GM13976 (cell line): ENCODE measurements around the gene AQP12B.

Experiments used
- DNase-seq: peaks from one replicate; pipeline ENCODE4 v3.0.0; 2012; ENCODE audit warnings: low spot score
- in situ Hi-C: fragments of 300-500 bp; cut with MboI; formaldehyde crosslinking; loops from one replicate; pipeline ENCODE4 v1.12.0; 2022; ENCODE audit warnings: low sequenced_read_pairs, mixed read lengths, inconsistent platforms; ENCODE audit not compliant: unreplicated experiment
- TF ChIP-seq, protein P1 (sequence below): IDR thresholded peaks from 2 replicates; pipeline ENCODE4 v1.5.1; 2012; ENCODE audit warnings: borderline replicate concordance, mild to moderate bottlenecking; ENCODE audit not compliant: insufficient read depth; ENCODE audit errors: extremely low read depth, missing control alignments, control extremely low read depth

AQP12B gene

DNA sequence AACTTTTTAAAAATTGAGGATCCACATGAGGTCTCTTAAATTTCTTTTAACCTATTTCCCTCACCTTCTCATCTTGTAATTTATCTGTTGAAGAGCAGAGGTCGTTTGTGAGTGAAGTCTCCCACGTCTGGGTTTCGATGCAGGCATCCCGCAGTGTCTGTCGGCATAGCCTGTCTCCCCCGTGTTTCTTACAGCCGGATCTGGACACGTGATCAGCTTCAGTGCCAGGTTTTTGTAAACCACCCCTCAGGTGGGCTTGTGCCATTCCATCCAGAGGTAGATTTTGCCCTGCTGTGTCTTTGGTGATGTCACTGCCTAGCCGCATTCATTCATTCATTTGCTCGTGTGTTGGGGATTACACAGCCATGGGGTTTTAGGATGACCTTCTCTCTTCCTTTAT, 25.1 kb upstream of the AQP12B start:
- DNase-seq = no peak
- in situ Hi-C loops = loop anchor here (25.0 kb wide), 1 partner anchor 196 kb away; no protein-coding TSS in a partner anchor
- TF ChIP-seq, protein P1, sequence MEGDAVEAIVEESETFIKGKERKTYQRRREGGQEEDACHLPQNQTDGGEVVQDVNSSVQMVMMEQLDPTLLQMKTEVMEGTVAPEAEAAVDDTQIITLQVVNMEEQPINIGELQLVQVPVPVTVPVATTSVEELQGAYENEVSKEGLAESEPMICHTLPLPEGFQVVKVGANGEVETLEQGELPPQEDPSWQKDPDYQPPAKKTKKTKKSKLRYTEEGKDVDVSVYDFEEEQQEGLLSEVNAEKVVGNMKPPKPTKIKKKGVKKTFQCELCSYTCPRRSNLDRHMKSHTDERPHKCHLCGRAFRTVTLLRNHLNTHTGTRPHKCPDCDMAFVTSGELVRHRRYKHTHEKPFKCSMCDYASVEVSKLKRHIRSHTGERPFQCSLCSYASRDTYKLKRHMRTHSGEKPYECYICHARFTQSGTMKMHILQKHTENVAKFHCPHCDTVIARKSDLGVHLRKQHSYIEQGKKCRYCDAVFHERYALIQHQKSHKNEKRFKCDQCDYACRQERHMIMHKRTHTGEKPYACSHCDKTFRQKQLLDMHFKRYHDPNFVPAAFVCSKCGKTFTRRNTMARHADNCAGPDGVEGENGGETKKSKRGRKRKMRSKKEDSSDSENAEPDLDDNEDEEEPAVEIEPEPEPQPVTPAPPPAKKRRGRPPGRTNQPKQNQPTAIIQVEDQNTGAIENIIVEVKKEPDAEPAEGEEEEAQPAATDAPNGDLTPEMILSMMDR = no peak

GRCh38 chr2:240707043-240707756, 24.5 kb upstream of the AQP12B start:
- TF ChIP-seq, protein P1 = no peak
- no peak for DNase-seq
- in situ Hi-C loops = loop anchor here (25.0 kb wide), 1 partner anchor 195 kb away; no protein-coding TSS in a partner anchor

GRCh38 chr2:240705204-240705791, 22.6 kb upstream of the AQP12B start:
- in situ Hi-C loops = loop anchor here (25.0 kb wide), 1 partner anchor 193 kb away; no protein-coding TSS in a partner anchor
- TF ChIP-seq, protein P1 = no peak
- no peak for DNase-seq

DNA sequence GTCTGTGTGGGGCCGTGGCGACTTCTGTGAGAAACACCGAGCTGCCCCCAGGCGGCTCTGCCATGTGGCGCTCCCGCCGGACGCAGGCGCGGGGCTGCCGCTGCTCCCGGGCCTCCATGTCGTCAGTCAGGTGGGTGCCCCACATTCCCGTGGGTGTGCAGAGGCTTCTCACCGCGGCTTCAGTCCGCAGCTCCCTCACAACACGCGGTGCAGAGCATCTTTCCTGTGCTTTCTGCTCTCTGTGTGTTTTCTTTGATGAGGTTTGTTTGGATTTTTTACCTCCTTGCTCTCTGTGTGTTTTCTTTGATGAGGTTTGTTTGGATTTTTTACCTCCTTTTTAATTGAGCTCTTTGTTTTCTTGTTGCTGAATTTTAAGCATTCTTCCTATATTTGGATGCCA, 22.0 kb upstream of the AQP12B start:
- TF ChIP-seq, protein P1 = no peak
- no peak for DNase-seq
- in situ Hi-C loops = loop anchor here (25.0 kb wide), 1 partner anchor 192 kb away; no protein-coding TSS in a partner anchor

DNA sequence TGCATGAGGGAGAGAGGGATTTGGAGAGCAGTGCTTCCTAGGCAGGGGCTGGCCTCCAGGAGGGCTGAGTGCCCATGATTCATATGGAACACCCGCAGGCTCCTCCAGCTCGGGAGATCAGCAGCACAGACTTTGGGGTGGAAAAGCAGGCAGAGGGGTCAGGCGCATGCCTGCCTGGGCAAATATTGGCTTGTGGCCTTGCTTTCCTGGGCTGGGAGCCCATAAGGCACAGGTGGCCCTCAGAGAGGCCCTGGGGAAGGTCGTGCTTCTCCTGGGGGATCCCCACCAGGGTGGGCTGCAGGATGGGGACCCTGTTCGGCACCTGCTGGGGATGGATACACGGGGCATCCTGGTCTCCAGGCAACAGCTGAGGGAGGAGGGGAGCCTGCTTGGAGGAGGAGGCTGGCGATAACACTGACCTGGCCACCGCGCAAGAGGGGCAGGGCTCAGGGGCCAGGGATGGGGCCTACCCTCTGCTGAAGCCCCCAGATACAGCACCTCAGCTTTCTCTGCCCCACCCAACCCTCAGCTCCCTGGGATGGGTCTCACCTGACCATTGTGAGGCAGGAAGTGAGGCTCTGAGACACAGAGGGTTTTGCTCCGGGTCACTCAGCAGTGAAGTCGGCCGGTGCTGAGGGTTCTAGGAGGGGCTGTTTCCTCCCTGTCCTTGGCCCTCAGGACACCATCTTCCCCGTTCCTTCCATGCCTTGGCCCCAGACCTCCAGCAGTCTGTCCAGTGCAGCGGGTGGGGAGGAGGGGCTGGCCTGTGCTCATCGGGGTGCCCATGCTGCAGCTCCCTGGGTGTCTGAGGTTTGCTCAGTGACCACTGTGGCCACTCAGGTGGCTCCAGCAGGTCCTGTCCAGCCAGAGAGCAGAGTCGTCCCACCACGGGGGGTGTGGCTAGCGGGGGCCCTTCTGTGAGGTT, 21.0 kb upstream of the AQP12B start:
- TF ChIP-seq, protein P1 = no peak
- in situ Hi-C loops = loop anchor here (25.0 kb wide), 1 partner anchor 191 kb away; no protein-coding TSS in a partner anchor
- no peak for DNase-seq

- TF ChIP-seq, protein P1 = no peak
- no peak for DNase-seq
- in situ Hi-C loops = loop anchor here (25.0 kb wide), 1 partner anchor 190 kb away; no protein-coding TSS in a partner anchor
Measured at GRCh38 chr2:240702640-240703011, 19.9 kb upstream of the AQP12B start.
